ENCODE data around the gene GDF2. TPM values are rescaled to one million over a fixed set of nuclear protein-coding genes. Genes with fewer than 3 reads are reported as not detected.

Gene GDF2
- total and polyA plus RNA-seq, 12 donors = not detected

Other genes starting within 250 kb of the GDF2 start
- gene GDF10, start 22.3 kb upstream of the GDF2 start, total RNA-seq = 1 to 10 TPM in 2 of 10 donors, under 1 TPM in 8; 0.10 to 1.6 (median 0.36) TPM
- under 1 TPM; 0.37 to 0.52 TPM for gene GDF10, start 22.3 kb upstream of the GDF2 start, polyA plus RNA-seq
- gene RBP3, start 25.9 kb downstream of the GDF2 start, total RNA-seq = not detected
- gene RBP3, start 25.9 kb downstream of the GDF2 start, polyA plus RNA-seq = not detected
- gene ZNF488, start 61.8 kb downstream of the GDF2 start, total RNA-seq = under 1 TPM in 4 of 10 donors, not detected in 6; 0.05 to 0.14 (median 0.11) TPM
- under 1 TPM in 1 of 2 donors, not detected in 1; 0.06 TPM for gene ZNF488, start 61.8 kb downstream of the GDF2 start, polyA plus RNA-seq
- gene ANXA8, start 161.7 kb downstream of the GDF2 start, total RNA-seq = 1 to 10 TPM in 1 of 10 donors, under 1 TPM in 2, not detected in 7; 0.37 to 1.2 (median 0.44) TPM
- under 1 TPM in 1 of 2 donors, not detected in 1; 0.09 TPM for gene ANXA8, start 161.7 kb downstream of the GDF2 start, polyA plus RNA-seq
- not detected for gene FAM25G, start 169.2 kb downstream of the GDF2 start, total RNA-seq
- not detected for gene FAM25G, start 169.2 kb downstream of the GDF2 start, polyA plus RNA-seq
- gene AGAP9, start 201.2 kb downstream of the GDF2 start, total RNA-seq = 1 to 10 TPM; 1.4 to 4.1 (median 2.4) TPM
- 10 to 100 TPM in 1 of 2 donors, 1 to 10 TPM in 1; 2.4 to 24.7 TPM for gene AGAP9, start 201.2 kb downstream of the GDF2 start, polyA plus RNA-seq

Measured in heart right ventricle (tissue), 12 donors.